ENCODE results near the gene LRP1.

Gene LRP1

DNA sequence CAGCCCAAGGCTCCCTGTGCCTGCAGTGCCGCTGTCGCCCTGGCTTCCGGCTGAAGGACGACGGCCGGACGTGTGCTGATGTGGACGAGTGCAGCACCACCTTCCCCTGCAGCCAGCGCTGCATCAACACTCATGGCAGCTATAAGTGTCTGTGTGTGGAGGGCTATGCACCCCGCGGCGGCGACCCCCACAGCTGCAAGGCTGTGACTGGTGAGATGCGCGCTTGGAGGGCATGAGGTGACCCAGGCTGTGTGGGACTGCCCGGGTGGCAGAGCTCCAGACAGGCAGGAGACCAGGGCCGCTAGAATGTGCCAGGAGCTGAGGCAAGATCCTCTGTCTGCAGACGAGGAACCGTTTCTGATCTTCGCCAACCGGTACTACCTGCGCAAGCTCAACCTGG lies 68.7 kb downstream of the LRP1 start:
- Histone ChIP-seq H3K27ac (no peak overlapping the region), H3K4me1 (ENCODE audit: low read depth, poor library complexity, severe bottlenecking) (no peaks in the 10 kb centered on the region), H2AFZ (ENCODE audit: low read depth) (no peak overlapping the region), H4K20me1 (ENCODE audit: insufficient read depth) (no peaks in the 10 kb centered on the region), H3K4me2 (no peak overlapping the region), H3K4me3 (IDR thresholded peaks at IDR 0.05; ENCODE audit: insufficient read depth, low read depth, low read length) (no peak overlapping the region), H3K79me2 (ENCODE audit: insufficient read depth, low read depth) (no peaks in the 10 kb centered on the region), H3K36me3 (ENCODE audit: insufficient read depth) (no peaks in the 10 kb centered on the region), H3K9ac (no peak overlapping the region), H3K27me3 (ENCODE audit: insufficient read depth, low read depth) (peaks cover 79% of the 10 kb centered on the region)
- TF ChIP-seq, protein P1, sequence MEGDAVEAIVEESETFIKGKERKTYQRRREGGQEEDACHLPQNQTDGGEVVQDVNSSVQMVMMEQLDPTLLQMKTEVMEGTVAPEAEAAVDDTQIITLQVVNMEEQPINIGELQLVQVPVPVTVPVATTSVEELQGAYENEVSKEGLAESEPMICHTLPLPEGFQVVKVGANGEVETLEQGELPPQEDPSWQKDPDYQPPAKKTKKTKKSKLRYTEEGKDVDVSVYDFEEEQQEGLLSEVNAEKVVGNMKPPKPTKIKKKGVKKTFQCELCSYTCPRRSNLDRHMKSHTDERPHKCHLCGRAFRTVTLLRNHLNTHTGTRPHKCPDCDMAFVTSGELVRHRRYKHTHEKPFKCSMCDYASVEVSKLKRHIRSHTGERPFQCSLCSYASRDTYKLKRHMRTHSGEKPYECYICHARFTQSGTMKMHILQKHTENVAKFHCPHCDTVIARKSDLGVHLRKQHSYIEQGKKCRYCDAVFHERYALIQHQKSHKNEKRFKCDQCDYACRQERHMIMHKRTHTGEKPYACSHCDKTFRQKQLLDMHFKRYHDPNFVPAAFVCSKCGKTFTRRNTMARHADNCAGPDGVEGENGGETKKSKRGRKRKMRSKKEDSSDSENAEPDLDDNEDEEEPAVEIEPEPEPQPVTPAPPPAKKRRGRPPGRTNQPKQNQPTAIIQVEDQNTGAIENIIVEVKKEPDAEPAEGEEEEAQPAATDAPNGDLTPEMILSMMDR (conservative IDR thresholded peaks at IDR 0.05; ENCODE audit: low read depth, low read length) = no peak

DNA sequence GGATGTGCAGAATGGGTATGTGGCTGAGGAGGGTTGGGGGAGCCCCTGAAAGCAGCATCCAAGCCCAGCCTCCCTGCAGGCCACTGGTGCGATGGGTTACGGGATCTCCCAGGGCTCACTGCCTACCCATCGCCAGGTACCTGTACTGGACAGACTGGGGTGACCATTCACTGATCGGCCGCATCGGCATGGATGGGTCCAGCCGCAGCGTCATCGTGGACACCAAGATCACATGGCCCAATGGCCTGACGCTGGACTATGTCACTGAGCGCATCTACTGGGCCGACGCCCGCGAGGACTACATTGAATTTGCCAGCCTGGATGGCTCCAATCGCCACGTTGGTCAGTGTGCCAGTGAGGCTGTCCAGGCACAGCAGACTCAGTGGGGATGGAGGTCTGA lies 70.0 kb downstream of the LRP1 start:
- Histone ChIP-seq H3K27me3 (ENCODE audit: insufficient read depth, low read depth) (peaks cover 71% of the 10 kb centered on the region), H2AFZ (ENCODE audit: low read depth) (no peak overlapping the region), H3K9ac (no peak overlapping the region), H3K4me1 (ENCODE audit: low read depth, poor library complexity, severe bottlenecking) (no peaks in the 10 kb centered on the region), H3K4me3 (IDR thresholded peaks at IDR 0.05; ENCODE audit: insufficient read depth, low read depth, low read length) (no peak overlapping the region), H3K4me2 (no peak overlapping the region), H3K79me2 (ENCODE audit: insufficient read depth, low read depth) (no peaks in the 10 kb centered on the region), H3K36me3 (ENCODE audit: insufficient read depth) (no peaks in the 10 kb centered on the region), H3K27ac (no peak overlapping the region), H4K20me1 (ENCODE audit: insufficient read depth) (no peaks in the 10 kb centered on the region)
- TF ChIP-seq, protein P1 (conservative IDR thresholded peaks at IDR 0.05; ENCODE audit: low read depth, low read length) = no peak

DNA sequence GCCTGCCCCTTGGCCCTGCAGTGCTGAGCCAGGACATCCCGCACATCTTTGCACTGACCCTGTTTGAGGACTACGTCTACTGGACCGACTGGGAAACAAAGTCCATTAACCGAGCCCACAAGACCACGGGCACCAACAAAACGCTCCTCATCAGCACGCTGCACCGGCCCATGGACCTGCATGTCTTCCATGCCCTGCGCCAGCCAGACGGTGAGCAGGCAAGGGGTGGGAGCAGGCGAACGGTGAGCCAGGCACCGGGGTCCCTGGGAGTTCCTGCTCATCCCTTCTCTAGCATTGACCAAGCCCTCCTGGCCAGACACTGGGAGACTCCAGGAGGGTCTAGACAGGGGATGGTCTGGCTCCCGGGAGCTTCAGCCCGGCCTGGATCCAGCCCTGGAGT lies 70.9 kb downstream of the LRP1 start:
- H3K9ac ChIP-seq = no peak overlapping the region
- peaks cover 65% of the 10 kb centered on the region for H3K27me3 ChIP-seq (ENCODE audit: insufficient read depth, low read depth)
- no peaks in the 10 kb centered on the region for H3K4me1 ChIP-seq (ENCODE audit: low read depth, poor library complexity, severe bottlenecking)
- H3K4me2 ChIP-seq = no peak overlapping the region
- H3K79me2 ChIP-seq (ENCODE audit: insufficient read depth, low read depth) = no peaks in the 10 kb centered on the region
- no peak overlapping the region for H2AFZ ChIP-seq (ENCODE audit: low read depth)
- H3K27ac ChIP-seq = no peak overlapping the region
- H3K4me3 ChIP-seq (IDR thresholded peaks at IDR 0.05; ENCODE audit: insufficient read depth, low read depth, low read length) = no peak overlapping the region
- TF ChIP-seq, protein P1 (conservative IDR thresholded peaks at IDR 0.05; ENCODE audit: low read depth, low read length) = no peak
- no peaks in the 10 kb centered on the region for H4K20me1 ChIP-seq (ENCODE audit: insufficient read depth)
- H3K36me3 ChIP-seq (ENCODE audit: insufficient read depth) = no peaks in the 10 kb centered on the region

DNA sequence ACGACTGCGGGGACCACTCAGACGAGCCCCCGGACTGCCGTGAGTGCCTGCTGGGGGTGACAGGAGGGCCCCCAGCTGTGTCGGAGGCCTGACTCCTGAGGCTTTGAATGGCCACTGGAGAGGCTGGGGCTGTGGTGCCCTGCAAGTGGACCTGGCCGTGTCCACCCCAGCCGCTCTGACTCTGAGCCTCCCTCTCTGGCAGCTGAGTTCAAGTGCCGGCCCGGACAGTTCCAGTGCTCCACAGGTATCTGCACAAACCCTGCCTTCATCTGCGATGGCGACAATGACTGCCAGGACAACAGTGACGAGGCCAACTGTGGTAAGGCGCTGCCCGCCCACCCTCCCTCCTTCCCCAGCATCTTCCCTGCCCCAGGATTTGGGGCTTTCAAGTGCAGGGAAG lies 72.2 kb downstream of the LRP1 start:
- Histone ChIP-seq H2AFZ (ENCODE audit: low read depth) (no peak overlapping the region), H3K36me3 (ENCODE audit: insufficient read depth) (no peaks in the 10 kb centered on the region), H3K27ac (no peak overlapping the region), H3K4me3 (IDR thresholded peaks at IDR 0.05; ENCODE audit: insufficient read depth, low read depth, low read length) (no peak overlapping the region), H3K79me2 (ENCODE audit: insufficient read depth, low read depth) (no peaks in the 10 kb centered on the region), H3K9ac (no peak overlapping the region), H3K4me1 (ENCODE audit: low read depth, poor library complexity, severe bottlenecking) (no peaks in the 10 kb centered on the region), H3K4me2 (no peak overlapping the region), H3K27me3 (ENCODE audit: insufficient read depth, low read depth) (peaks cover 65% of the 10 kb centered on the region), H4K20me1 (ENCODE audit: insufficient read depth) (no peaks in the 10 kb centered on the region)
- TF ChIP-seq, protein P1 (conservative IDR thresholded peaks at IDR 0.05; ENCODE audit: low read depth, low read length) = no peak
